ENCODE data around the gene STAT2. TPM values are rescaled to one million over a fixed set of nuclear protein-coding genes. Genes with fewer than 3 reads are reported as not detected.

Gene STAT2
- total and polyA plus RNA-seq, 2 of the 13 experiments (the other 11 are each of a cell fraction or from before 2014, with no cell fraction given), result 43.5 to 84.6 TPM

DNA sequence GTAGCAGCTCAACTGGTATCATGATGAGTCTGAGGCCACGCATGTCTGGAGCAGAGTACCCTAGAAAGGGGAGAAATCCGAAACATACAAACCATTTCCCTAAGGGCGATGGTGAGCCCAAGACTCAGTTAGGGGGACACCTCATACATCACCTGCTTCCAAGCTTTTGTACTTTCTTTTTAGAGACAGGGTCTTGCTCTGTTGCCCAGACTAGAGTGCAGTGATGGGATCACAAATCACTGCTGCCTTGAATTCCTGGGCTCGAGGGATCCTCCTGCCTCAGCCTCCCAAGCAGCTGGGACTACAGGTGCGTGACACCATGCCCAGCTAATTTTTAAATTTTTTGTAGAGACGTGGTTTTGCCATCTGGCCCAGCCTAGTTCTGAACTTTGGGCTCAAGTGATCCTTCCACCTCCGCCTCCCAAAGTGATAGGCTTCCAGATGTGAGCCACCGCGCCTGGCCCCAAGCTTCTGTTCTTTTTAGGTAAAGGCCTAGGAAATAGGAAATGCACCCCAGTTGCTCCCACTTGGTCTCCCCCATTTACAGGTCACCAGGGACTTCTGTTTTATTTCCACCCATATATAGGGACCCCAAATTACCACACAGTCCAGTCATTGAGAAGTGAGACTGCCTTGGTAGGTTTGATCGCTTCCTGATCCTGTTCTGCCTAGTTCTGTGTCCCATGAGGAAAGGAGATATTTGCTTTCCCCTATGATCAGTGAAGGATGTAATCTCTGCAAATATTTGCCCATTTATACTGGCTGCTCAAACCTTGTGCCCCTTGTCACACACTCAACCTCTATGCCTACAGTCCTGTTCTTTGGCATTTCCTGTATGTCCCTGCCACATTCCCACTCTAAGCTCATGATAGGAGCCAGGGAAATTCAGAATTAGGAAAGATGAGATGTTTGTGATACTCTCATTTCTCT, 2.5 kb upstream of the STAT2 start, which contains the start of gene APOF (continued):
- TF ChIP-seq ZFYVE20 (CRISPR knock-in tag; IDR thresholded peaks at IDR 0.05; ENCODE audit: borderline replicate concordance, low read depth) (no peak), MAZ (IDR thresholded peaks at IDR 0.05; ENCODE audit: borderline replicate concordance, low read depth, low read length) (no peak), MAZ (CRISPR knock-in tag; IDR thresholded peaks at IDR 0.05; ENCODE audit: low read depth) (no peak), ZNF430 (CRISPR knock-in tag; IDR thresholded peaks at IDR 0.05) (no peak; the same call in 1 of the 2 replicates), ZNF550 (CRISPR knock-in tag; IDR thresholded peaks at IDR 0.05; ENCODE audit: borderline replicate concordance) (no peak), ZNF891 (CRISPR knock-in tag; IDR thresholded peaks at IDR 0.05) (no peak), SATB2 (CRISPR knock-in tag; IDR thresholded peaks at IDR 0.05) (no peak), ZNF225 (CRISPR knock-in tag; IDR thresholded peaks at IDR 0.05) (no peak), IKZF4 (CRISPR knock-in tag; IDR thresholded peaks at IDR 0.05; ENCODE audit: borderline replicate concordance, low read depth, not compliant biosample characterization) (no peak), NBN (conservative IDR thresholded peaks at IDR 0.05) (no peak), POLR2G (IDR thresholded peaks at IDR 0.05; ENCODE audit: low read depth, low read length) (peak; percentile 54; the same call in 1 of the 2 replicates), NFIC (IDR thresholded peaks at IDR 0.05; ENCODE audit: low read length) (peak; percentile 51; the same call in 1 of the 2 replicates), ZNF569 (CRISPR knock-in tag; IDR thresholded peaks at IDR 0.05; ENCODE audit: borderline replicate concordance) (no peak), RAD21 (CRISPR knock-in tag; IDR thresholded peaks at IDR 0.05) (no peak), ZKSCAN8 (CRISPR knock-in tag; IDR thresholded peaks at IDR 0.05; ENCODE audit: borderline replicate concordance) (no peak), ZXDC (CRISPR knock-in tag; IDR thresholded peaks at IDR 0.05) (no peak), ZNF501 (CRISPR knock-in tag; IDR thresholded peaks at IDR 0.05) (0 out of 2 replicates have a peak, but pooled peaks have one; percentile 2), ZGPAT (CRISPR knock-in tag; IDR thresholded peaks at IDR 0.05) (0 out of 2 replicates have a peak, but pooled peaks have one; percentile 25)
- TF ChIP-seq, protein P1, sequence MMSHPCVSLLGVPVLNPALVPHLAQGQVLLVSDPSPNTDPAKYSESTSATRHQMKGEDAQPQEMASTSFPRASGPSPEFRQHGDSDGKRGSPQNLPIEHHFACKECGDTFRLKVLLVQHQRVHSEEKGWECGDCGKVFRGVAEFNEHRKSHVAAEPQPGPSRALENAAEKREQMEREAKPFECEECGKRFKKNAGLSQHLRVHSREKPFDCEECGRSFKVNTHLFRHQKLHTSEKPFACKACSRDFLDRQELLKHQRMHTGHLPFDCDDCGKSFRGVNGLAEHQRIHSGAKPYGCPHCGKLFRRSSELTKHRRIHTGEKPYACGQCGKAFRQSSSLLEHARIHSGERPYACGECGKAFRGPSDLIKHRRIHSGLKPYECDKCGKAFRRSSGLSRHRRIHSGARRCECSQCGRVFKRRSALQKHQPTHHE (CRISPR knock-in tag; IDR thresholded peaks at IDR 0.05; ENCODE audit: borderline replicate concordance), result no peak
- TF ChIP-seq, protein P2, sequence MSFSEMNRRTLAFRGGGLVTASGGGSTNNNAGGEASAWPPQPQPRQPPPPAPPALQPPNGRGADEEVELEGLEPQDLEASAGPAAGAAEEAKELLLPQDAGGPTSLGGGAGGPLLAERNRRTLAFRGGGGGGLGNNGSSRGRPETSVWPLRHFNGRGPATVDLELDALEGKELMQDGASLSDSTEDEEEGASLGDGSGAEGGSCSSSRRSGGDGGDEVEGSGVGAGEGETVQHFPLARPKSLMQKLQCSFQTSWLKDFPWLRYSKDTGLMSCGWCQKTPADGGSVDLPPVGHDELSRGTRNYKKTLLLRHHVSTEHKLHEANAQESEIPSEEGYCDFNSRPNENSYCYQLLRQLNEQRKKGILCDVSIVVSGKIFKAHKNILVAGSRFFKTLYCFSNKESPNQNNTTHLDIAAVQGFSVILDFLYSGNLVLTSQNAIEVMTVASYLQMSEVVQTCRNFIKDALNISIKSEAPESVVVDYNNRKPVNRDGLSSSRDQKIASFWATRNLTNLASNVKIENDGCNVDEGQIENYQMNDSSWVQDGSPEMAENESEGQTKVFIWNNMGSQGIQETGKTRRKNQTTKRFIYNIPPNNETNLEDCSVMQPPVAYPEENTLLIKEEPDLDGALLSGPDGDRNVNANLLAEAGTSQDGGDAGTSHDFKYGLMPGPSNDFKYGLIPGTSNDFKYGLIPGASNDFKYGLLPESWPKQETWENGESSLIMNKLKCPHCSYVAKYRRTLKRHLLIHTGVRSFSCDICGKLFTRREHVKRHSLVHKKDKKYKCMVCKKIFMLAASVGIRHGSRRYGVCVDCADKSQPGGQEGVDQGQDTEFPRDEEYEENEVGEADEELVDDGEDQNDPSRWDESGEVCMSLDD (CRISPR knock-in tag; IDR thresholded peaks at IDR 0.05; ENCODE audit: borderline replicate concordance), result 0 out of 2 replicates have a peak, but pooled peaks have one; percentile 39
